ENCODE data around the gene KLK11.

KLK11 gene

GRCh38 chr19:51023946-51024345 is 2.5 kb downstream of the KLK11 start:
- ATAC-seq: no peak
- no peak for TF ChIP-seq ZNF8 (CRISPR knock-in tag; IDR thresholded peaks at IDR 0.05)
- no peak for TF ChIP-seq RARB (CRISPR knock-in tag; IDR thresholded peaks at IDR 0.05)
- TF ChIP-seq CSDC2 (CRISPR knock-in tag; IDR thresholded peaks at IDR 0.05): no peak
- TF ChIP-seq, protein P1, sequence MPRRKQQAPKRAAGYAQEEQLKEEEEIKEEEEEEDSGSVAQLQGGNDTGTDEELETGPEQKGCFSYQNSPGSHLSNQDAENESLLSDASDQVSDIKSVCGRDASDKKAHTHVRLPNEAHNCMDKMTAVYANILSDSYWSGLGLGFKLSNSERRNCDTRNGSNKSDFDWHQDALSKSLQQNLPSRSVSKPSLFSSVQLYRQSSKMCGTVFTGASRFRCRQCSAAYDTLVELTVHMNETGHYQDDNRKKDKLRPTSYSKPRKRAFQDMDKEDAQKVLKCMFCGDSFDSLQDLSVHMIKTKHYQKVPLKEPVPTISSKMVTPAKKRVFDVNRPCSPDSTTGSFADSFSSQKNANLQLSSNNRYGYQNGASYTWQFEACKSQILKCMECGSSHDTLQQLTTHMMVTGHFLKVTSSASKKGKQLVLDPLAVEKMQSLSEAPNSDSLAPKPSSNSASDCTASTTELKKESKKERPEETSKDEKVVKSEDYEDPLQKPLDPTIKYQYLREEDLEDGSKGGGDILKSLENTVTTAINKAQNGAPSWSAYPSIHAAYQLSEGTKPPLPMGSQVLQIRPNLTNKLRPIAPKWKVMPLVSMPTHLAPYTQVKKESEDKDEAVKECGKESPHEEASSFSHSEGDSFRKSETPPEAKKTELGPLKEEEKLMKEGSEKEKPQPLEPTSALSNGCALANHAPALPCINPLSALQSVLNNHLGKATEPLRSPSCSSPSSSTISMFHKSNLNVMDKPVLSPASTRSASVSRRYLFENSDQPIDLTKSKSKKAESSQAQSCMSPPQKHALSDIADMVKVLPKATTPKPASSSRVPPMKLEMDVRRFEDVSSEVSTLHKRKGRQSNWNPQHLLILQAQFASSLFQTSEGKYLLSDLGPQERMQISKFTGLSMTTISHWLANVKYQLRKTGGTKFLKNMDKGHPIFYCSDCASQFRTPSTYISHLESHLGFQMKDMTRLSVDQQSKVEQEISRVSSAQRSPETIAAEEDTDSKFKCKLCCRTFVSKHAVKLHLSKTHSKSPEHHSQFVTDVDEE (CRISPR knock-in tag; IDR thresholded peaks at IDR 0.05): no peak
- TF ChIP-seq CREB5 (CRISPR knock-in tag; IDR thresholded peaks at IDR 0.05; ENCODE audit: low read depth): no peak
- TF ChIP-seq ESRRG (CRISPR knock-in tag; IDR thresholded peaks at IDR 0.05): no peak
- TF ChIP-seq ZNF565 (CRISPR knock-in tag; conservative IDR thresholded peaks at IDR 0.05; ENCODE audit: low read depth): no peak
- TF ChIP-seq BACH2 (CRISPR knock-in tag; IDR thresholded peaks at IDR 0.05; ENCODE audit: borderline replicate concordance): no peak
- no peak for TF ChIP-seq GLIS3 (CRISPR knock-in tag; IDR thresholded peaks at IDR 0.05)
- no peak for TF ChIP-seq ZC3H10 (CRISPR knock-in tag; IDR thresholded peaks at IDR 0.05)
- no peak for TF ChIP-seq CSRNP3 (CRISPR knock-in tag; IDR thresholded peaks at IDR 0.05)
- no peak for TF ChIP-seq ISL1 (CRISPR knock-in tag; IDR thresholded peaks at IDR 0.05)
- TF ChIP-seq PATZ1 (CRISPR knock-in tag; IDR thresholded peaks at IDR 0.05; ENCODE audit: borderline replicate concordance): no peak
- no peak for TF ChIP-seq ZFP3 (CRISPR knock-in tag; IDR thresholded peaks at IDR 0.05)
- TF ChIP-seq ARNTL (CRISPR knock-in tag; IDR thresholded peaks at IDR 0.05; ENCODE audit: borderline replicate concordance, low read depth): no peak

DNA sequence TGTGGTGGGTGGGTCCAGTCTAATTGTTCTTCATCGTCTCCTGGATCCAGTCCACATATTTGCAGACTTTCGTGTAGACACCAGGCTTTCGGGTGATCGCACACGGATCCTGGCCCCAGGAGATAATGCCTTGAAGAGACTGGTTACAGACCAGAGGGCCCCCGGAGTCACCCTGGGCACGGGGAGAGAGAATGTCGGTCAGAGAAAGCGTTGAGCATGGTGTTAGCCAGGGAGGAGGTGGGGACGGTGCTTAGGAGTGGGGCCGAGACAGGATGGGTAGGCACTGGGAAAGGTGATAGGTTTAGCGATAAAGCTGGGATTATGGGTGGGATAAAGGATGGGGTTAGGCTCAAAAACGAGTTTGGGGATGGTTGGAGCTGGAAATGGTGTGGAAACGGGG is 3.9 kb downstream of the KLK11 start:
- ATAC-seq: no peak
- TF ChIP-seq ESRRG (CRISPR knock-in tag; IDR thresholded peaks at IDR 0.05) (no peak), ZC3H10 (CRISPR knock-in tag; IDR thresholded peaks at IDR 0.05) (no peak), RARB (CRISPR knock-in tag; IDR thresholded peaks at IDR 0.05) (no peak), ZNF8 (CRISPR knock-in tag; IDR thresholded peaks at IDR 0.05) (no peak), CSDC2 (CRISPR knock-in tag; IDR thresholded peaks at IDR 0.05) (no peak), BACH2 (CRISPR knock-in tag; IDR thresholded peaks at IDR 0.05; ENCODE audit: borderline replicate concordance) (no peak), ISL1 (CRISPR knock-in tag; IDR thresholded peaks at IDR 0.05) (no peak), OSR1 (CRISPR knock-in tag; IDR thresholded peaks at IDR 0.05) (no peak), SNAI2 (CRISPR knock-in tag; IDR thresholded peaks at IDR 0.05) (no peak), PPARA (CRISPR knock-in tag; IDR thresholded peaks at IDR 0.05; ENCODE audit: borderline replicate concordance) (no peak), ZNF565 (CRISPR knock-in tag; conservative IDR thresholded peaks at IDR 0.05; ENCODE audit: low read depth) (no peak), TOX (CRISPR knock-in tag; IDR thresholded peaks at IDR 0.05; ENCODE audit: borderline replicate concordance) (no peak), ARNTL (CRISPR knock-in tag; IDR thresholded peaks at IDR 0.05; ENCODE audit: borderline replicate concordance, low read depth) (no peak), ZFP30 (CRISPR knock-in tag; IDR thresholded peaks at IDR 0.05) (no peak), TCF4 (CRISPR knock-in tag; IDR thresholded peaks at IDR 0.05; ENCODE audit: borderline replicate concordance) (no peak), ZNF70 (CRISPR knock-in tag; IDR thresholded peaks at IDR 0.05) (no peak)
- TF ChIP-seq, protein P1 (CRISPR knock-in tag; IDR thresholded peaks at IDR 0.05): no peak
